ENCODE data around the gene TMEM150B.
A peak's percentile ranks its signal among the peaks of the same experiment; 100 is the strongest.

The TMEM150B gene, protein sequence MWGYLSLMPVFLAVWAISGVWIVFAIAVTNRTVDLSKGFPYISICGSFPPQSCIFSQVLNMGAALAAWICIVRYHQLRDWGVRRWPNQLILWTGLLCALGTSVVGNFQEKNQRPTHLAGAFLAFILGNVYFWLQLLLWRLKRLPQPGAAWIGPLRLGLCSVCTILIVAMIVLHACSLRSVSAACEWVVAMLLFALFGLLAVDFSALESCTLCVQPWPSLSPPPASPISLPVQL

DNA sequence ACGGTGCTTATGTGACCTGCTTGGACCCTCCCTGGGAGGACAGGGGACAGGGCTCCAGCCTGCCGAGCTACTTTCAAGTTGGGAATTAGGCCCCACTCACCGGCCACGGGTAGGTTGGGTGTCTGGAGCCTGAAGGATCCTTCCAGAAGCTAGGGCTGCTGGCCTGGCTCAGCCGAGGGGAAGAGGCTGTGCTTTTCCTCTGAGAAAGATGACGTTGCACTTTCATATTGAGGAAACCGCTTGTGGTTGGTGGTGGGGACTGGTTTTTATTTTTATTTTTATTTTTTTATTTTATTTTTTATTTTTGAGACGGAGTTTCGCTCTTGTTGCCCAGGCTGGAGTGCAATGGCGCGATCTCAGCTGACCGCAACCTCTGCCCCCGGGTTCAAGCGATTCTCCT is at the start of gene TMEM150B:
Gene TMEM150B, minus strand, starts transcription at position 170 of the 400 bp plus-strand sequence. CDS start 4,305 bp downstream, outside the sequence.
- DNase-seq: peak in 1 of 2 donors; percentile 23

DNA sequence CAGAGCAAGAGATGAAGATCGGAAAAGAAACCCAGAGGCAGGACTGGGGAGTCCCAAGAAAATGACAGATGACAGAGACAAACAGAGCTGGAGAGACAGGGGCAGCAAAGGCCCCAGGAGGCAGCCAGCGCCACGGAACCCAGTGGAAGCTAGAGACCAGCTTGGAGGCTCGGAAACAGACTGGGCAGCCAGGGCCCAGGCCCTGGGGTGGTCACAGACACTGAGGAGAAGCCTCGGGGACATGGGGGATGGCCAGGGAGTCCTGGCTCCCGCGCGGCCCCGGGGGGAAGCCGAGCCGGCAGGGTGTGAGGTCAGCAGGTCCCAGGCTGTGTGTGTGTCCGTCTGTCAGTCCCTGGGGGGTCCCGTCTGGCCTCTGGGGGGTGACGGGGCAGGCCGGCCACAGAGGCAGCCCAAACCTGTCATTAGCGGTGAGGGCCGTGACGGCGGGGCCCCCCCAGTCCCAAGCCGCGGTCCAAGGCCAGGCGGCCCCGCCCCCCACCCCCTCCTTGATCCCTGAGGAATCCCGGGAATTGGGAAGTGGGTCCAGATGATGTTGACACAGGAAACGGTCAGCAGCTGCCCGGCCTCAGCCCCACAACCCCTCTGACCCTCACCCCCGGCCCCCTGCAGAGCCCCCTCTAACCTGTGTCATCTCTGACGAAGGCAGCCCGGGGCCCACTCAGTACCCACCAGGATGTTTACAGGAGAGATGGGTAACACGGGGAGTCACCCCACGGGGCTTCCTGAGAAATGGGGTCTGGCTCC is 49.0 kb upstream of the TMEM150B start:
- no peak for DNase-seq

DNA sequence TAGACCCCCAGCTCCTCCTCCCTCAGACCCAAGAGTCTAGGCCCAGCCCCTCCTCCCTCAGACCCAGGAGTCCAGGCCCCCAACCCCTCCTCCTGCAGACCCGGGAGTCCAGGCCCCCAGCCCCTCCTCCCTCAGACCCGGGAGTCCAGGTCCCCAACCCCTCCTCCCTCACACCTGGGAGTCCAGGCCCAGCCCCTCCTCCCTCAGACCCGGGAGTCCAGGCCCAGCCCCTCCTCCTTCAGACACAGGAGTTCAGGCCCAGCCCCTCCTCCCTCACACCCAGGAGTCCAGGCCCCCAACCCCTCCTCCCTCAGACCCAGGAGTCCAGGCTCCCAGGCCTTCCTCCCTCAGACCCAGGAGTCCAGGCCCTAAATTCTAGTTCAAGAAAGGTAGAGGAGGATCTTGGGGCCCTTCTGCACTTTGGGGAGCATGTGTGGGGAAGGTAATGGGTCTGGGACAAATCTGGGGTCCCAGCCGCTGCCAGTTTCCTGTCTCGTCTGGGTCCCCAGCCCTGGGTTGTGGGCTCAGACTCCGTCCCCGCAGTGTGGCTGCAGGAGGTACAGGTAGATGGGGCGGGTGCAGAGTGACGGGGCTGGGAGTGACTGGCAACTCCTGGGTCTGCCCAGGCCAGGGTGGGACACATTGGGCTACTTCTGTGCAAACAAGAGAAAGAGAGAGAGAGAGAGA is 48.3 kb upstream of the TMEM150B start:
- DNase-seq: no peak

DNA sequence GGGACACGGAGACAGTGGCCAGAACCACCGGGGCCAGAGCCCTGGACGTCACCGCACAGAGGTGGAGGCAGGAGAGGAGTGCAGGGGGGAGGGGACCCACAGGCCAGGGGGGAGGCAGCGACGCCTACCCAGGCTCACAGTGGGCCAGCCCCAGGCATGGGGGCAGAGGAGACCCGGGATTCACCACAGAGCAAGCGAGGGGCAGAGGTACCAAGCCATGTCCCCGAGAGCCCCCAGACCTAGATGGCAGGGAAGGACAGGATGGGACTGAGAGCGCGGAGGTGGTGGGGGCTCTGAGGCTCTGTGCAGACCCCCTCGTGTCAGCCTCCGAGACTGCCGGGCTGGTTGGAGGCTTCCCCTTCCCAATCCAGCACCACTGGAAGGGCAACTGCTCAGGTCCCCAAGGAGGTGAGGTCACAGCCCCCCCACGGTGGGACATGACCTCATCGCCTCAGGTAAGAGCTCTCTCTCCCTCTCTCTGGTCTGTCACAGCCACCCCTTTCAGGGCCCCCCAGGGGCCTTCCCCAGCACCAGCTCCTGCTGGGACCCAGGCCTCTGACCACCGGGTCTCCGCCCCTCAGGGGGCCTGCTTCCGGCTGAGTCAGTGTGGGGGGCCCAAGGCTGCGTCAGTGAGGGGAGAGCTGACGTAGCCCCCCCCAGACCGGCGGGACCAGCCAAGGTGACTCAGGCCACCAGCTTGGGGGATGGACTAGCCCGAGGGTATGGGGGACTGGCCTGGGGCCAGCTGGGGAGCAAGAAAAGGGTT is 47.4 kb upstream of the TMEM150B start:
- no peak for DNase-seq

DNA sequence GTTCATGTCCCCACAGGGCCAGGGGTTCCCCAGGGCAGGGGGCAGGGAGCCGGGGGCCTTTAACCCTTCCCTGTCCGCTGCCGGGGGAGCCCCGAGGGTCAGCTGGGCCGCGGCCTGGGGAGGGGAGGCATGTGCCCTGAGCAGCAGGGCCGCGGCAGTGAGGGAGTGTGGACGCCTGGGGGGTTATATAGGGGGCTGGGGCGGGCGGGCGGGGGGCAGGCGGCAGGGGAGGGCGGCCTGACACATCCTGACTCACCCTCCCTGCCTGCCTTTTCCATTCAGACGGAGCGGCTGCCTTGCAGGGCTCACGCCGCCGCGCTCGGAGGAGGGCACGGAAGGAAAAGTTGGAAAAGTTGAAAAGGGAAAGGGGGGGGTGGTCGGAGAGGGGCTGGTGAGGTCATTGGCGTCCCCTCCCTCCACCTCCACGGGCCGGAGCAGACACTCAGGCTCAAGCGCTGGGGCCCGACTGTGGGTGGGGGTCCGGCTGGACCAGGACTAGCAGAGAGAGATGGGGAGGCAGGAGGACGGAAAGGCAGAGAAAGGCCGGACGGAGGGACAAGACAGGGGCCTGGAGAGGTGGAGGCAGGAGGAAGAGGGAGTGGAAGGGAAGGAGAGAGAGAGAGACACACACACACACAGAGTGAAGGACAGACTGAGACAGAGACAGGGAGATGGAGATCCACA is 45.3 kb upstream of the TMEM150B start, which contains the start of gene IL11:
Gene IL11, minus strand, starts transcription at position 159 of the 684 bp plus-strand sequence. Its CDS starts 153 bp downstream, at position 6.
- no peak for DNase-seq

DNA sequence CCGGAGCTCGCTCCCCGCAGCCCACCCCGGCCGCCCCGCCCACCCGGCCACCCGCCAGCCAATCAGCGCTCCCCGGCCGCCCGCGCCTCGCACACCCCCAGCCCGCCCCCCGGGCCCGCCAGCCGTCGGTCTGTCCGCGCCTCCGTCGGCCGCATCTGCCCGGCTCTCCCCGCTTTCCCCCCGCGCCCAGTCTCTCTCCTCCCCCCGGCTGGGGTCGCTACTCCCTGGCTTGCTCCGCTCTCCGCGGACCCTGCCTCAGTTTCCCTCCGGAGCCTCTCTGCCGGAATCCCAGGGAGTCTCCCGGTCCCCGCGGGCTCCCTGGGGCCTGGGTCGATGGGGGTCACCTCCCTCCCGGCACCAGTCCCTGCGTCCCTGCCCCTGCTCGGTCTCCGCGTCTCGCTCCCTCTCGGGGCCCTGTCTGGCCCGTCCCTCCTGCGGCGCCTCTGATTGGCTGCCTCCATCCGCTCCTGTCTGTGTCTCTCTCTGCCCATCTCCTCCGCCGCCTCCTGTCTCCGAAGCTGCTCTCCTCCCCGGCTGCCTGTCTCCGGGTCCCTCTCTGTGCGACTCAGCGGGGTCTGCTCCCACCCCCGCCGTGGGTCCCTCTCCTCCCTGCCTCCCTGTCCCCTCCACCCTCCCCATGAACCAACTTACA is 44.6 kb upstream of the TMEM150B start:
- DNase-seq: peak in 1 of 2 donors; percentile 44

DNA sequence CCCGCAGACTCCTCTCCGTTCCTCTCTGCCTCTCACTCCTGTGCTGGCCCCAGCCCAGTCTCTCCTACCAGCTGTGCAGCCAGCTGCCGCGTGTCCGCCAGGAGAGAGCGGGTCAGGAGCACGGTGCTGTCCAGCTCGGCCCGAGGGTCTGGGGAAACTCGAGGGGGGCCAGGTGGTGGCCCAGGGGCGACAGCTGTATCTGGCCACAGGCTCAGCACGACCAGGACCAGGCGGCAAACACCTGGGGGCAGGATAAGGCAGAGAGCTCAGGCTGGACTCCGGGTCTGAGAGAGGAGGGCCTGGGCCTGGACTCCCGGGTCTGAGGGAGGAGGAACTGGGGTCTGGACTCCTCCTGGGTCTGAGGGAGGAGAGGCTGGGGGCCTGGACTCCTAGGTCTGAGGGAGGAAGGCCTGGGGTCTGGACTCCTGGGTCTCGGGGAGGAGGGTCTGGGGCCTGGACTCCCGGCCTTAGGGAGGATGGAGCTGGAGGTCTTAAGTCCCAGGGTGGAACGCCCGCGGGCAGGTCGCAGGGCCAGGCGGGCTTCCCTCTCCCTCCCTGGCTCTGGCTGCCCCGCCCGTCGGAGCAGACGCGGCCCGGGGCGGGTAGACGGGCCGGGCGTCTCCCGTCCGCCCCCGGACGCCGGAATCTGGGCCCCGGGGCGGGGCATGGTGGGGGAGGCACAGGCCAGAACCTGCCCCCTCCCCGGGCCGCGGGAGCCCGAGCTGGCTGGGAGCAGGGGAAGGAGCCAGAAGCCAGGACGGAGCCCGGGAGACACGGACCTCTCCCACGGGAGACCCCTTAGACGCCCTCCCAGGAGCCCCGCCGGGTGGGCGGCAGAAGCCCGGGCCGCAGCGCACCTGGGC is 43.8 kb upstream of the TMEM150B start:
- DNase-seq: no peak

DNA sequence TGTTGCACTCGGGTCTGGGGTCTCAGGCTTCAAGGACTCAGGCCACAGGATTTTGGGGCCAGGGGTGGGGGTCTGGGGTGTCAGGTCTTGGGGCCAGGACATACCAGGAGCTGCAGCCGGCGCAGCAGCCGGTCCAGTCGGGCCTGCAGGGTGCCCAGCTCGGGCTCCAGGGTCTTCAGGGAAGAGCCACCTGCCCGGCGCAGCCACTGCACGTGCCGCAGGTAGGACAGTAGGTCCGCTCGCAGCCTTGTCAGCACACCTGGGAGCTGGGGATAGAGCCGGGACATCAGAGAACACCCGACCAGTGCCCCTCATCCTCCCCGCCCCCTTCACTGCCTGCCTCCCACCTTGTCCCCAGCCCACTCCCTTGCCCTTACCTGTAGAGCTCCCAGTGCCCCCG is 43.0 kb upstream of the TMEM150B start:
- no peak for DNase-seq

DNA sequence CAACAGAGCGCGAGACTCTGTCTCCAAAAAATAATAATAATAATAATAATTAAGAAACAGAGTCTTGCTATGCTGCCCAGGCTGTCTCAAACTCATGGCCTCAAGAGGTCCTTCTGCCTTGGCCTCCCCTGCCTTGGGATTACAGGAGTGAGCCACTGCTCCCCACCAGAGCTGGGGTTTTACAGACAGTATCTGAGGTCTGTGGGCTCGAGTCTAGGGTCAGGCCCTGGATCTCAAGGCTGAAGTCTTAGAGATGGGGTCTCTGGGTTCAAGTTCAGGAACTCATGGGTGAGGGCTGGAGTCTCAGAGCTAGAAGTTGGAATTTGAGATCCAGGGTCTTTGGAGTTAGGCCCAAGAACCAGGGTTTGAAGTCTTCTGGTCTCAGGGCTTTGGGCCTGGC is 41.6 kb upstream of the TMEM150B start:
- DNase-seq: no peak

DNA sequence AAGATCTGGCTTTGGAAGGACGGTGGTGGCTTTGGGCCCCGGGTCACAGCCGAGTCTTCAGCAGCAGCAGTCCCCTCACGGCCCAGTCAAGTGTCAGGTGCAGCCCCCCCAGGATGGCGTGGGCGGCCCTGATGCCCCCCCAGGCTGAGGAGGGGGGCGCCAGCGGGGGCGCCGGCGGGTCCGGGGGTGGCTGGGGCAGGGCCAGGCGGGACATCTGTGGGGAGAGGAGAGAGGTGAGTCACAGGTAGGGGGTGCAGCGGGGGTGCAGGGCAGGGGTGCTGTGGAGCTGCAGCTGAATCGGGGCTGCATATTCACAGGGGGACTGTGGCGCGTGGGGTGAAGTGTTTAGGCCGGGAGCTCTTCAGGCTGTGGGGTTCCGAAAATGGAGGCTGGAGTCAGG is 40.8 kb upstream of the TMEM150B start:
- DNase-seq: no peak

DNA sequence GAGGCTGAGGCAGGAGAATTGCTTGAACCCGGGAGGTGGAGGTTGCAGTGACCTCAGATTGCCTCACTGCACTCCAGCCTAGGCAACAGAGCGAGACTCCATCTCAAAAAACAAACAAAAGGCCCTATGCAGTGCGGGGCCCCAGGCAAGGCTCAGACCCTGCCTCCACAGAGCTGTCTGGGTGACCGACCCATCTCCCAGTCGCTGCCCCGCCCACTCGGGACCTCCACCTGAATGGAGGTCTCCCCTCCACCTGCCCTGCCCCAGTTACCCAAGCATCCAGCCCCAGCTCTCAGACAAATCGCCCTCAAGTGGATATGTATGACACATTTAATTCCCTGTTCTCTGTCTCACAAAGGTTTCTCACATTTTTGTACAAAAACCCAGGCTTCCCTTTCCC is 40.1 kb upstream of the TMEM150B start:
- DNase-seq: no peak

DNA sequence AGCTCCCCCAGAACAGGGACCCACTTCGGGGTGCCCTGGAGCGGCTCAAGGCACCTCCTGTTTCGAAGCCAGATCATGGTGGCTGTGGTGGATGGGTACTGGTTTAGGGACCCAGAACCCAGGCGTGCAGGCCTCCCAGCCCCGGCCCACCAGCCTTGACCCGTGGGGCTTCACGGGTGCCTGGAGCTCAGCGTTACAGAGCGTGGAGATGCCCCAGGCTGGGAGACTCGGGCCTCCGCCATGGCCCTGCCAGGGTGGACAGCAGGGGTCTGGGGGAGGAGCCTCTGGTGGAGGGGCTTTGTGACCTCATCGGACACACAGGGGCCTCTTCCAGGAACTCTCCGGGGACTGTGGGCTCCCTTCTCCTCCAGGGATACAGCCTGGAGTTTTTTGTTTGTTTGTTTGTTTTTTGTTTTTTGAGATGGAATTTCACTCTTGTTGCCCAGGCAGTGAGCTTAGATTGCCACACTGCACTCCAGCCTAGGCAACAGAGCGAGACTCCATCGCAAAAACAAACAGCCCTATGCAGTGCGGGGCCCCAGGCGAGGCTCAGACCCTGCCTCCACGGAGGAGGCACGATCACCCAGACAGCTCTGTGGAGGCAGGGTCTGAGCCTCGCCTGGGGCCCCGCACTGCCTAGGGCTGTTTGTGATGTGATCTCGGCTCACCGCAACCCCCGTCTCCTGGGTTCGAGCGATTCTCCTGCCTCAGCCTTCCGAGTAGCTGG is 38.0 kb upstream of the TMEM150B start, which contains the start of gene GARIN5B:
Gene GARIN5B, minus strand, starts transcription at position 271 of the 727 bp plus-strand sequence. Its CDS starts 194 bp downstream, at position 77.
- DNase-seq: no peak

DNA sequence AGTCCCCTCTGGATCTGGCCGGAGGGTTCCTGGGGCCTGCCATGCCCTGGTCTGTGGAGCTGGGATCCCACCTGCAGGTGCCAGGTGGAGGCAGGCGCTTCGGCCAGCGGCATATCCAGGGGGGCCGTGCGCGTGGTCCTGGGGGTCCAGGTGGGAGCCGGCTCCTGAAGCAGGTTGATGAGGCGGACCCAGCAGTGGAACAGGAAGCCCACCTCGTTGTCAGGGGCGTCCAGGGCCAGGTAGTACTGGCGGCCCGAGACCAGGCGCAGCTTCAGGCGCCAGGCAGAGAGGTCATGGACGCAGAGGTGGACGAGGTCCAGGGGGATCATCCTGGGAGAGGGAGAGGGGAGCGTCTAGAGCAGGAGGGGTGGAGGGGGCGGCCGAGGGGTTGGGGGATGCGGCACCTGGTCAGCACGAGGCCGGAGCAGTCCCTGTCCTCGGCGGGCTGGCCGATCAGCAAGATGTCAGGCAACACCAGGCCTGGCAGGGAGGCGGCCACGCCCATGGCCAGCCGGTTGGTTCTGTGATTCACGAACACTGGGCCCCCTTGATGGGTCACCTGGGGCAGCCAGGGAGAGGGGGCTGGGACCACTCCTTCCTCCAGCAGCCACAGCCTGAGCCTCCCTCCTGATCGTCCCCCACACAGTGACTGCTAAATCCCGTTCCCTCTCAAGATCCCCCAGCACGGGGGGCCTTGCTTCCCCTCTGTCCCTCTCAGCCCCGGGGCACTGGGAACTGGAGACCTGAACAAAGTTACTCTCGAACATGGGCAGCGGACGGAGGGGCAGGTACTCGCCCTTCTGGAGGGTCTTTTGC is 37.2 kb upstream of the TMEM150B start:
- no peak for DNase-seq

DNA sequence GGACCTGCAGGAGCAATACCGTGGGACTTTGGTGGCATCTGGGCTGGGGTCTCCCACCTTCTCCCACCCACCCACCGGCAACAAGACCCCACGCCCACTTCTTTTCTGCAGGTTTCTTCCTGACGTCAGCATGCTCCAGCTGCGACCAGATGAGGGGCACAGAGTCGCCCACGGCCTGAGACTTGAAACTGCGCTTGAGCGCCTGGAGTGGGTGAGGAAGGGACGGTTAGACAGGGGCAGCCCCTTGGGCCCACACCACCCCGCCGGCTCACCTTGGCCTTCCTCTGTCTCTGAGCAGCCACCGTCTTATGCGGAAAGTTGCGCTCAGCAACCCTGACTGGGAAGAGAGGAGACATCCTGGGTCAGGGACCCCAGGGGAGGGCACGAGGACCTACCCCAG is 35.8 kb upstream of the TMEM150B start:
- no peak for DNase-seq

DNA sequence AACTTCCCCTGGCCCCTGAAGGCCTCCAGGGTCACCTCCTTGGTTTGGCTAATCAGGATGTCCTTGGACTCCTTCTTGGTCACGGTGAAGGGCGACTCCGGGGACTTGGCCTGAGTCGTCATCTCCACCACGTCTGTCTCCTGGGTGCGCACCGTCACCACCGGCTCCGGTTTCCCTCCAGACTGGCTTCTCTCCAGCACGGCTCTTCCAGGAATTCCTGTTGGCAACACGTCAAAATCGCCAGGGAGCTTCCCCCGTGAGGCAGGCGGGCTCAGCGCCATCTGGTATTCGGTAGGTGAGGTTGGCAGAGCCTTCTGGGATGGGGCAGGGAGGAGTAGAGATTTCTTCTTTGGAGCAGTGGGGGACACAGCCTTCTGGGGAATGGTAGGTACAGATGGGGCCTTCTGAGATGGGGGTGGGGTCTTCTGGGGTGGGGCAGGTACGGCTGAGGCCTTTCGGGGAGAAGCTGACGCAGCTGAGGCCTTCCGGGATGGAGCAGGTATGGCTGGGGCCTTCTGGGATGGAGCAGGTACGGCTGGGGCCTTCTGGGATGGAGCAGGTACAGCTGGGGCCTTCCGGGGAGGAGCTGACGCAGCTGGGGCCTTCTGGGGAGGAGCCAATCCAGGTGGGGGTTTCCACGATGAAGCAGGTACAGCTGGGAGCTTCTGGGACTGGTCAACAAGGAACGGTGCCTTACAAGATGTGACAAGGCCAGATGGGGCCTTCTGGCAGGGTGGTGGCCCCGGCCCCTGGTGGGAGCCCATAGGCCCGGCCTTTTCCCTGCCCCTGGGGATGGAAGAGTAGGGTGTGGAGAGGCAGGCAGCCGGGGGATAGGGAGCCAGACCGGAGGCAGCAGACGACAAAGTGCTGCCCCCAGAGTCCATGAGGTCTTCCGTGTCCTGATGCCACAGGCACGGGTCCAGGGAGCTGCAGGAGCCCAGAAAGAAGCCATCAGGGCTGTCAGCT is 34.1 kb upstream of the TMEM150B start:
- DNase-seq: no peak

DNA sequence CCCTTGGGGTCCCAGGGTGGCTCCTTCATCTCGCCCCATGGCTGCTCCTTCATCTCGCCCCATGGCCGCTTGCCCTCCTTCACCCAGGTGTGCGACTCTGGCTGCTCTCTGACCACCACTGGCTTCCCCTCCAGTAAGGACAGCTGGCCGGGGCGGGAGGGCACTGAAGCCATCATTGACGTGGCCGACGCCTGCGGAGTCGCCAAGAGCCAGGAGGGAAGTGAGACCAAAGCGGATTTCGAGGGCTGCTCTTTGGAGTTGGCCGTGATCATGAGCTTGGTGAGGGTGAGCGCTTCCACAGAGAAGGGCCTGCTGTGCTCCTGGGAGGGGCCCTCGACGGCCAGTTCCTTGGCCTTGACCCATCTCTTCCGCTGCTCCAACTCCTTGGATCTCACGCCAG is 33.4 kb upstream of the TMEM150B start:
- DNase-seq: no peak

DNA sequence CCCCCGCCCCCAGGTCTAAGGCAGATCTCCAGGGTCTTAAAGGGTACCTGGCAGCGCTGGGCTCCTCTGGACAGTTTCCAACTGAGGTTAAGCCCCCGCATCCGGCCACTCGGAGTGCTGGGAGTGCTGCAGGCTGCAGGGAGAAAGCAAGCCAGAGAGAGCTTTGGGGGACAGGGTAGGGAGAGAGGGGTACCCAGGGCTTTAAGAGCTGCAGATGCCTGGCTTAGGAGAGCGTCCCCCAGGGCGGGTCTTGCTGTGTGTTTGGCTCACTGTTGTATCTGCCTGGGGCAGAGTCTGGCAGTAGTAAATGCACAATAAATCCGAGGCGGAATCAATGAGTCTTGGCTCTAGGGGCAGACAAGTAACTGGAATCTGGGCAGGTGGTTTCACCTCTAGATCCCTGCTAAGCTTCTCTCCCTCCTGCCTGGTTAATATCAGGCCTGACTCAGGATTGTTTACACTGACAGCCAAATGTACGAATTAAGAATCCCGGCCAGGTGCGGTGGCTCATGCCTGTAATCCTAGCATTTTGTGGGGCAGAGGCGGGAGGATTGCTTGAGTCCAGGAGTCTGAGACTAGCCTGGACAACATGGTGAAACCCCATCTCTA is 30.2 kb upstream of the TMEM150B start:
- no peak for DNase-seq

Measured in CD4-positive, alpha-beta T cell treated with Interferon alpha-2 for 1 hour (primary cell).